Type B pancreatic cell (in vitro differentiated cells): Measurements from ENCODE around the gene NUP133. TPM values are rescaled to one million over a fixed set of nuclear protein-coding genes. Genes with fewer than 3 reads are reported as not detected.

Experiments used
- DNase-seq: peaks from one replicate; pipeline ENCODE4 v3.0.0; 2021; ENCODE audit warnings: mixed read lengths; ENCODE audit not compliant: unreplicated experiment; ENCODE audit errors: extremely low spot score
- H3K27ac Mint-ChIP-seq: 2 replicates; pipeline ENCODE4 v1.8.0; 2021; ENCODE audit warnings: mild to moderate bottlenecking, mixed read lengths
- H3K27me3 Mint-ChIP-seq: 2 replicates; pipeline ENCODE4 v1.8.0; 2021; ENCODE audit warnings: mixed read lengths
- H3K36me3 Mint-ChIP-seq: 2 replicates; pipeline ENCODE4 v1.8.0; 2021; ENCODE audit warnings: mixed read lengths
- H3K4me1 Mint-ChIP-seq: one replicate; pipeline ENCODE4 v1.8.0; 2021; ENCODE audit warnings: mixed read lengths; ENCODE audit not compliant: unreplicated experiment
- H3K4me3 Mint-ChIP-seq: 2 replicates; pipeline ENCODE4 v1.8.0; 2021; ENCODE audit warnings: mild to moderate bottlenecking, mixed read lengths
- H3K9me3 Mint-ChIP-seq: 2 replicates; pipeline ENCODE4 v1.8.0; 2021; ENCODE audit warnings: mixed read lengths
- total RNA-seq: library from RNA; stranded (reverse); gene quantifications from 2 replicates; pipeline ENCODE4 v1.2.1, GENCODE V29; 2021; ENCODE audit warnings: low replicate concordance
- TF ChIP-seq, protein P1 (sequence below): fragments of 200-600 bp; sonication (generic); conservative IDR thresholded peaks from 2 replicates; pipeline ENCODE4 v1.5.0; 2021; ENCODE audit warnings: antibody characterized with exemption, mild to moderate bottlenecking

NUP133 gene
- total RNA-seq, 1 donor from 2014 or later, result 53.9 TPM

DNA sequence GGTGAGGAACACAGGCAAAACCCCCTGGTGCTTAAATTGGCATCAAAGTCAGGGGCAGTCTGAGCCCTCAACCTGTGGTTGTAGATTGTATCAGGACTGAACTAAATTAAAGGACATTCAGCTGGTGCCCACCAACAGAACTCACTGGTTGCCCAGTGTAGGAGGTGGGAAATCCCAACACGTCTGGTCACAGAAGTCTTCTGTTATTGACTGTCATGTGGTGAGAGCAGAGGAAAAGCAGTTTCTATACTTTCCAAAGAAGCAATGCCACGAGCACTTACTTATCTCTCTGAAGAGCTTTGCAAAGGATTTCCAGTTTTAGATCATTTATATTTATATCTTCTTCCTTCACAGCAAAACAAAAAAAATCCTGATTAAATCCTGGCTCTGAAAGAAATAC is 59.3 kb downstream of the NUP133 start:
- no peak overlapping the region for H3K27ac Mint-ChIP-seq
- no peak for DNase-seq
- H3K4me3 Mint-ChIP-seq, result no peak overlapping the region
- no peaks in the 10 kb centered on the region for H3K9me3 Mint-ChIP-seq
- TF ChIP-seq, protein P1, sequence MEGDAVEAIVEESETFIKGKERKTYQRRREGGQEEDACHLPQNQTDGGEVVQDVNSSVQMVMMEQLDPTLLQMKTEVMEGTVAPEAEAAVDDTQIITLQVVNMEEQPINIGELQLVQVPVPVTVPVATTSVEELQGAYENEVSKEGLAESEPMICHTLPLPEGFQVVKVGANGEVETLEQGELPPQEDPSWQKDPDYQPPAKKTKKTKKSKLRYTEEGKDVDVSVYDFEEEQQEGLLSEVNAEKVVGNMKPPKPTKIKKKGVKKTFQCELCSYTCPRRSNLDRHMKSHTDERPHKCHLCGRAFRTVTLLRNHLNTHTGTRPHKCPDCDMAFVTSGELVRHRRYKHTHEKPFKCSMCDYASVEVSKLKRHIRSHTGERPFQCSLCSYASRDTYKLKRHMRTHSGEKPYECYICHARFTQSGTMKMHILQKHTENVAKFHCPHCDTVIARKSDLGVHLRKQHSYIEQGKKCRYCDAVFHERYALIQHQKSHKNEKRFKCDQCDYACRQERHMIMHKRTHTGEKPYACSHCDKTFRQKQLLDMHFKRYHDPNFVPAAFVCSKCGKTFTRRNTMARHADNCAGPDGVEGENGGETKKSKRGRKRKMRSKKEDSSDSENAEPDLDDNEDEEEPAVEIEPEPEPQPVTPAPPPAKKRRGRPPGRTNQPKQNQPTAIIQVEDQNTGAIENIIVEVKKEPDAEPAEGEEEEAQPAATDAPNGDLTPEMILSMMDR, result no peak
- H3K4me1 Mint-ChIP-seq, result no peaks in the 10 kb centered on the region
- H3K27me3 Mint-ChIP-seq, result no peaks in the 10 kb centered on the region
- H3K36me3 Mint-ChIP-seq, result peaks cover 14% of the 10 kb centered on the region

DNA sequence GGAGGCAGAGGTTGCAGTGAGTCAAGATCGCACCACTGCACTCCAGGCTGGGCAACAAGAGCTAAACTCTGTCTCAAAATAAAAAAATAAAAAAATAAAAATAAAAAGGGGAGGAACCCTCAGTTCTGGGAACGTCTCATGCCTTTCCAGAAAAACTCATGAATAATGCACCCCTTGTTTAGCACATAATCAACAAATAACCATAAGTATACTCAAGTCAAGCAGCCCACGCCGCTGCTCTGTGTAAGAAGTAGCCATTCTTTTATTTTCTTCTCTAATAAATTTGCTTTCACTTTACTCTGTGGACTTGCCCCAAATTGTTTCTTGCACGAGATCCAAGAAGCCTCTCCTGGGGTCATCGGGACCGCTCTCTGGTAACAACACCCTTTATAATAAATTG is 59.8 kb downstream of the NUP133 start:
- Mint-ChIP-seq H3K4me3 (no peak overlapping the region), H3K27me3 (no peaks in the 10 kb centered on the region), H3K9me3 (no peaks in the 10 kb centered on the region), H3K4me1 (no peaks in the 10 kb centered on the region), H3K36me3 (peaks cover 13% of the 10 kb centered on the region), H3K27ac (no peak overlapping the region)
- DNase-seq, result no peak
- TF ChIP-seq, protein P1, result no peak

DNA sequence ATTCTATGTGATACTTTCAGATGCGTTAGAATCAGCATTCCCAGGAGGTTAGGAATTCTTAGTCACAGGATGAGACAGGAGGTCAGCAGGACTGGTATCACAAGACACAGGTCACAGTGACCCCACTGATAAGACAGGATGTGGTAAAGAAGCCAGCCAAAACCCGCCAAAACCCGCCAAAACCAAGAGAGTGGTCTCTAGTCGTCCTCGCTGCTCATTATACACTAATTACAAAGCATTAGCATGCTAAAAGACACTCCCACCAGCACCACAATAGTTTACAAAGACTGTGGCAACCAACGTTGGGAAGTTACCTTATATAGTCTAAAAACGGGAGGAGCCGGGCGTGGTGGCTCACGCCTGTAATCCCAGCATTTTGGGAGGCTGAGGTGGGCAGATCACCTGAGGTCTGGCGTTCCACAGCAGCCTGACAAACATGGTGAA is 60.3 kb downstream of the NUP133 start:
- no peaks in the 10 kb centered on the region for H3K4me1 Mint-ChIP-seq
- no peak overlapping the region for H3K4me3 Mint-ChIP-seq
- TF ChIP-seq, protein P1, result no peak
- no peaks in the 10 kb centered on the region for H3K27me3 Mint-ChIP-seq
- no peak overlapping the region for H3K27ac Mint-ChIP-seq
- no peaks in the 10 kb centered on the region for H3K9me3 Mint-ChIP-seq
- peaks cover 11% of the 10 kb centered on the region for H3K36me3 Mint-ChIP-seq
- DNase-seq, result no peak

DNA sequence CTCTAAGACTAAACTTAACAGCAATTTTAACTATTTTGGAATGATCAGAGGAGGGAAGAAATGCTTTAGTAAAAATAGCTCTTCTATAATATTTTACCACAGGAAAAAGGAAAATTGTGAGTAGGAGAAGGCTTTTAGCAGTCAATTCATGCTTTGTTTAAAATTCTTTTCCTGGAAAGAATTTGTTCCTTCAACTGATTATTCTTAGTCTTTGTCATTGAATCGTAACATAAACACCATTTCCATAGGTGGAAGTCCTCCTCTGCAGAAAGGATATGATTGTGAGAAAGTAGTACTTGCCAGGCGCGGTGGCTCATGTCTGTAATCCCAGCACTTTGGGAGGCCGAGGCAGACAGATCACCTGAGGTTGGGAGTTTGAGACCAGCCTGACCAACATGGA is 62.3 kb downstream of the NUP133 start:
- H3K27me3 Mint-ChIP-seq, result no peaks in the 10 kb centered on the region
- no peaks in the 10 kb centered on the region for H3K9me3 Mint-ChIP-seq
- H3K27ac Mint-ChIP-seq, result no peak overlapping the region
- H3K4me3 Mint-ChIP-seq, result no peak overlapping the region
- TF ChIP-seq, protein P1, result no peak
- H3K36me3 Mint-ChIP-seq, result peaks cover 11% of the 10 kb centered on the region
- H3K4me1 Mint-ChIP-seq, result no peaks in the 10 kb centered on the region
- DNase-seq, result no peak

DNA sequence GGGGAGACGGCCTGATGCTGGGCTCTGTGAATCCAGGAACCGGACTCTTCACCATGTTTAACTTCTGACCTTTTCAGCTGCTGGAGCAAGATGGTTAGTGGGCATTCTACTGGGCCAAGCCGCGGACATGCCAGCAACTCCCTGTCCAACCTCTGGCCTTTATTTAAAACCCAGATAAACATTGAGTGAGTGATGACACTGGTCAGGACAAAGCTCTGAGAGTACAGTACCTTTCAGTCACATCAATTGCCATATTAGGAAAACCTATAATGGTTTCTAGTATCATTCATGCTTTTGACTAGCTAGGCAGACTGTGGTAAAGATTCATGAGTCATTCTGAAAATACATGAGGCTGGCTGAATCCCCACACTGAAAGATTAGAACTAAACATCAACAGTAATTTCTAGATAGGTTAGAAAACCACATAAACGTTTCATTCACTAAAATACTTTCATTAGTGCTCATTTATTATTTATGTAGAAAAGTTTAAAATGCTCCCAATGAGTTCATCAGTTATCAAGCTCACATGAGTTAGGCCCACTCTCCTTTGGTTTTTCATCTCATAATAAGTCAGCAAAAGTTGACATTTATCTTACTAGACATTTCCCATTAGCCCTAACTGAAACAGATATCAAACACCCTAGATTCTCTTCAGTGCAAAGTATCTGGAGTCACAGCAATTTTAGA is 67.1 kb downstream of the NUP133 start:
- Mint-ChIP-seq H3K9me3 (no peaks in the 10 kb centered on the region), H3K27ac (no peak overlapping the region), H3K36me3 (peaks cover 12% of the 10 kb centered on the region), H3K4me3 (no peak overlapping the region), H3K4me1 (no peaks in the 10 kb centered on the region), H3K27me3 (peaks cover 10% of the 10 kb centered on the region)
- no peak for DNase-seq
- TF ChIP-seq, protein P1, result no peak
